GM18858 (cell line): Measurements from ENCODE around the gene ARSK.

Source experiments
- ATAC-seq: cut with Tn5 transposase; IDR thresholded peaks from one replicate; pipeline ENCODE4 v1.9.1; 2021; ENCODE audit not compliant: unreplicated experiment

ARSK gene

GRCh38 chr5:95554647-95555548, at the start of gene ARSK, which contains the start of gene SKIC3:
Gene ARSK (plus strand): TSS chr5:95555101. CDS start chr5:95555279, 178 bp downstream.
Gene SKIC3 (minus strand): TSS chr5:95554977. CDS start chr5:95547150, 7,827 bp downstream.
- ATAC-seq: peak; percentile 84

- ATAC-seq: no peak
Measured at GRCh38 chr5:95508550-95508949, 46.4 kb upstream of the ARSK start.

- ATAC-seq: no peak
Measured at GRCh38 chr5:95511606-95512005, 43.3 kb upstream of the ARSK start.

GRCh38 chr5:95518417-95518816, 36.5 kb upstream of the ARSK start:
- no peak for ATAC-seq

- ATAC-seq: no peak
Measured at GRCh38 chr5:95519151-95519550, 35.8 kb upstream of the ARSK start.

GRCh38 chr5:95519681-95520080, 35.2 kb upstream of the ARSK start:
- no peak for ATAC-seq

- ATAC-seq: no peak
Measured at GRCh38 chr5:95520206-95520605, 34.7 kb upstream of the ARSK start.

- no peak for ATAC-seq
Measured at GRCh38 chr5:95524423-95524822, 30.5 kb upstream of the ARSK start.

- ATAC-seq: no peak
Measured at GRCh38 chr5:95526871-95527270, 28.0 kb upstream of the ARSK start.

- no peak for ATAC-seq
Measured at GRCh38 chr5:95528565-95528964, 26.3 kb upstream of the ARSK start.

- no peak for ATAC-seq
Measured at GRCh38 chr5:95530416-95530815, 24.5 kb upstream of the ARSK start.

- ATAC-seq: no peak
Measured at GRCh38 chr5:95531491-95531890, 23.4 kb upstream of the ARSK start.

- no peak for ATAC-seq
Measured at GRCh38 chr5:95532415-95532814, 22.5 kb upstream of the ARSK start.

- no peak for ATAC-seq
Measured at GRCh38 chr5:95533106-95533505, 21.8 kb upstream of the ARSK start.

GRCh38 chr5:95533761-95534160, 21.1 kb upstream of the ARSK start:
- ATAC-seq: no peak

- ATAC-seq: no peak
Measured at GRCh38 chr5:95537501-95537900, 17.4 kb upstream of the ARSK start.

GRCh38 chr5:95543017-95543705, 11.7 kb upstream of the ARSK start:
- ATAC-seq: no peak

- ATAC-seq: no peak
Measured at GRCh38 chr5:95549030-95549429, 5.9 kb upstream of the ARSK start.

GRCh38 chr5:95554331-95554646, 612 bp upstream of the ARSK start:
- peak; percentile 15 for ATAC-seq

- ATAC-seq: no peak
Measured at GRCh38 chr5:95555553-95555952, 652 bp downstream of the ARSK start.

GRCh38 chr5:95557841-95558240, 2.9 kb downstream of the ARSK start:
- ATAC-seq: no peak

- ATAC-seq: no peak
Measured at GRCh38 chr5:95562282-95562681, 7.4 kb downstream of the ARSK start.
